GM19023 (cell line): ENCODE data around the gene RETREG2.
"Not testable (repeated sequence)": the region's sequence is repeated elsewhere in the genome, so short reads cannot be mapped to it uniquely, and the experiment has no call there.

Experiments
- ATAC-seq: cut with Tn5 transposase; IDR thresholded peaks from one replicate; pipeline ENCODE4 v1.9.1; 2021; ENCODE audit warnings: mild to moderate bottlenecking, moderate library complexity; ENCODE audit not compliant: unreplicated experiment

Gene RETREG2

DNA sequence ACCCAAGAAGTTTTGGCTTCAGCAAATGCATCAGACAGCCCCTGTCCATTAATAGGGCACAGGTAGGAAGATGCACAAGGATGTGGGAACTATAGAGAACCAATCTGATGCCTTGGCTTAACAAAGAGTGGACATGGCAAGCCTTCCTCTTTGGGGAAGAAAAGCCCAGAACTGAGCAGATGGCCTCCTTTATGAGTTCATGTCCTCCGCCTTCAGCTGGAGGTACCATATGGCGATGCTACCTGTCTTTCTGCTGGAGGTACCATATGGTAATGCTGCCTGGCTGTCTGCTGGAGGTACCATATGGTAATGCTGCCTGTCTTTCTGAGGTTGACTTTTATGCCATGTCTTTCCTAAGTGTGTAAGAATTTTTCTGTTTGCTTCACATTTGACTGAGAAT is 6.0 kb downstream of the RETREG2 start:
- no peak for ATAC-seq

DNA sequence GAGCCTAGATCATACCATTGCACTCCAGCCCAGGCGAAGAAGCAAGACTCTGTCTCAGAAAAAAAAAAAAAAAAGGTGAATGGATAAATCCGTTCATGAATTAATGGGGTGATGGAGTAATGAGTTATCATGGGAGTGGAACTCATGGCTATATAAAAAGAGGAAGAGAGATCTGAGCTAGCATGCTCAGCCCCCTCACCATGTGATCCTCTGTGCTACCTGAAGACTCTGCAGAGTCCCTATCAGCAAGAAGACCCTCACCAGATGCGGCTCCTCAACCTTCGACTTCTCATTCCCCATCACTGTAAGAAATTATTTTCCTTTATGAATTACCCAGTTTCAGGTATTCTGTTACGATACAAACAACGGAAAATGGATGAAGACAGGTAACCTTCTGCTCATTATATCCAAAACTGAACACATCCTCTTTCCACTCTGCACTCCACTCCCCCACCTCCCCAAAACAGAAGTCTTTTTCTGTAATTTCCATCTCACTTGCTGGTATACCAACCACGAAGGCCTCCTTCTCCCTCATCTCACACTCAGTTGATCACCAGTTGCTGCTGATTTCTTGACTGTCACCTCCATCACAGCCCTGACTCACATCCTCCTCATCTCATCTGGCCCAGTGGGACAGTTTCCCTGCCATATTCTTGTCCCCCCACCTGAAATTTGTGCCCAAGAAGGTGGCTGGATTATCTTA is 8.8 kb downstream of the RETREG2 start:
- no peak for ATAC-seq

- ATAC-seq, result no peak
Measured at GRCh38 chr2:219197388-219197787, 19.3 kb downstream of the RETREG2 start.

DNA sequence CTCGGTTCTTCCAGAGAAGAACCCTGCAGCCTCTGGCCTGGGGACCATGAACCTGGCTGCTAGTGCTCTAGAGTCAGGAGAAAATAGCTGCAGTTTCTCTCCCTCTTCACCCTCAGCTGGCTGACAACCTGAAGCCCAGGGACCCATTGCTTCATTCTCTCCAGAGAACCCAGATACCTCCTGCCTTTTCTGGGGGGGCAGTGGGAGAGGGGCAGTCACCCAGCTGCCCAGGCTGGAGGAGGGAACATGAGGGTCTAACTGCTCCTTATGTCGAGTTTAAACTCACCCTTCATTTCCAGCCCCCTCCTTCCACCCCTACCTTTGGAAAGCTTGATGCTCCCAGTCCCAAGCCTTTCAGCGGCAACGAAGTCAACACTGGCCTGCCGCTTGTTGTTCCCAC is 20.9 kb downstream of the RETREG2 start:
- no peak for ATAC-seq

GRCh38 chr2:219199470-219200211 is 21.6 kb downstream of the RETREG2 start:
- ATAC-seq, result no peak

DNA sequence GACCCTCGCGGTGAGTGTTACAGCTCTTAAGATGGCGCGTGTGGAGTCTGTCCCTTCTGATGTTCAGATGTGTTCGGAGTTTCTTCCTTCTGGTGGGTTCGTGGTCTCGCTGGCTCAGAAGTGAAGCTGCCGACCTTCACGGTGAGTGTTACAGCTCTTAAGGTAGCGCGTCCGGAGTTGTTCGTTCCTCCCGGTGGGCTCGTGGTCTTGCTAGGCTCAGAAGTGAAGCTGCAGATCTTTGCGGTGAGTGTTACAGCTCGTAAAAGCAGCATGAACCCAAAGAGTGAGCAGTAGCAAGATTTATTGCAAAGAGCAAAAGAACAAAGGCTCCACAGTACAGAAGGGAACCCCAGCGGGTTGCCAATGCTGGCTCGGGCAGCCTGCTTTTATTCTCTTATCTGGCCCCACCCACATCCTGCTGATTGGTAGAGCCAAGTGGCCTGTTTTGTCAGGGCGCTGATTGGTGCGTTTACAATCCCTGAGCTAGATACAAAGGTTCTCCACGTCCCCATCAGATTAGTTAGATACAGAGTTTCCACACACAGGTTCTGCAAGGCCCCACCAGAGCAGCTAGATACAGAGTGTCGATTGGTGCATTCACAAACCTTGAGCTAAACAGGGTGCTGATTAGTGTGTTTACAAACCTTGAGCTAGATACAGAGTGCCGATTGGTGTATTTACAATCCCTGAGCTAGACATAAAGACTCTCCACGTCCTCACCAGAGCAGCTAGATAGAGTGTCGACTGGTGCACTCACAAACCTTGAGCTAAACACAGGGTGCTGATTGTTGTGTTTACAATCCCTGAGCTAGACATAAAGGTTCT is 22.6 kb downstream of the RETREG2 start:
- not testable (repeated sequence) for ATAC-seq

DNA sequence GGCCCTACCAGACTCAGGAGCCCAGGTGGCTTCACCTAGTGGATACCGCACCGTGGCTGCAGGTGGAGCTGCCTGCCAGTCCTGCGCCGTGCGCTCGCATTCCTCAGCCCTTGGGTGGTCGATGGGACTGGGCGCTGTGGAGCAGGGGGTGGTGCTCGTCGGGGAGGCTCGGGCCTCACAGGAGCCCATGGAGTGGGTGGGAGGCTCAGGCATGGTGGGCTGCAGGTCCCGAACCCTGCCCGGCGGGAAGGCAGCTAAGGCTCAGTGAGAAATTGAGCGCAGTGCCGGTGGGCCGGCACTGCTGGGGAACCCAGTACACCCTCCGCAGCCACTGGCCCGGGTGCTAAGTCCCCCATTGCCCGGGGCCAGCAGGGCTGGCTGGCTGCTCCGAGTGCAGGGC is 23.3 kb downstream of the RETREG2 start:
- not testable (repeated sequence) for ATAC-seq

DNA sequence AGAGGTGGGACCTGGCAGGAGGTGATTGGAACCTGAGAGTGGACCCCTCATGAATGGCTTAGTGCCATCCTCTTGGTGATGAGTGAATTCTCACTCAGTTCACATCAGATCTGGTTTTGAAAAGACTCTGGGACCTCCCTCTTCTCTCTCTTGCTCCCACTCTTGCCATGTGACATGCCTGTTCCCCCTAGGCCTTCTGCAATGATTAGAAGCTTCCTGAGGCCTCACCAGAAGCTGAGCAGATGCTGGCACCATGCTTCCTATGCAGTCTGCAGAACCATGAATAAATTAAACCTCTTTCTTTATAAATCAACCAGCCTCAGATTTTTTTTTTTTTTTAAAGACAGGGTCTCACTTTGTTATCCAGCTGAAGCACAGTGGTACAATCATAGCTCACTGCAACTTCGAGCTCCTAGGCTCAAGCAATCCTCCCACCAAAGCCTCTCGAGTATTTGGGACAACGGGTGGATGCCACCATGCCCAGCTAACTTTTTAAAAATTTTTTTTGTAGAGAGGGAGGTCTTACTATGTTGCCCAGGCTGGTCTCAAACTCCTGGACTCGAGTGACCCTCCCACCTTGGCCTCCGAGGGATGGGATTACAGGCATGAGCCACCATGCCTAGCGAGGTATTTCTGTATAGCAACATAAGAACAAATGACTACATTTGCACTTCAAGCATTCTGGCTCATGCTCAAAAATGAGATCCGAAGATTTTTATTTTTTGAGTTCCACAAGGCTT is 26.5 kb downstream of the RETREG2 start:
- ATAC-seq, result no peak

GRCh38 chr2:219205165-219205538 is 27.1 kb downstream of the RETREG2 start:
- ATAC-seq, result no peak

GRCh38 chr2:219205981-219206327 is 27.9 kb downstream of the RETREG2 start:
- no peak for ATAC-seq

- peak; percentile 97 for ATAC-seq
Measured at GRCh38 chr2:219206328-219207133, 28.5 kb downstream of the RETREG2 start, which contains the start of gene ZFAND2B. ZFAND2B (plus strand) TSS chr2:219206782; CDS start chr2:219206988, 206 bp downstream.

DNA sequence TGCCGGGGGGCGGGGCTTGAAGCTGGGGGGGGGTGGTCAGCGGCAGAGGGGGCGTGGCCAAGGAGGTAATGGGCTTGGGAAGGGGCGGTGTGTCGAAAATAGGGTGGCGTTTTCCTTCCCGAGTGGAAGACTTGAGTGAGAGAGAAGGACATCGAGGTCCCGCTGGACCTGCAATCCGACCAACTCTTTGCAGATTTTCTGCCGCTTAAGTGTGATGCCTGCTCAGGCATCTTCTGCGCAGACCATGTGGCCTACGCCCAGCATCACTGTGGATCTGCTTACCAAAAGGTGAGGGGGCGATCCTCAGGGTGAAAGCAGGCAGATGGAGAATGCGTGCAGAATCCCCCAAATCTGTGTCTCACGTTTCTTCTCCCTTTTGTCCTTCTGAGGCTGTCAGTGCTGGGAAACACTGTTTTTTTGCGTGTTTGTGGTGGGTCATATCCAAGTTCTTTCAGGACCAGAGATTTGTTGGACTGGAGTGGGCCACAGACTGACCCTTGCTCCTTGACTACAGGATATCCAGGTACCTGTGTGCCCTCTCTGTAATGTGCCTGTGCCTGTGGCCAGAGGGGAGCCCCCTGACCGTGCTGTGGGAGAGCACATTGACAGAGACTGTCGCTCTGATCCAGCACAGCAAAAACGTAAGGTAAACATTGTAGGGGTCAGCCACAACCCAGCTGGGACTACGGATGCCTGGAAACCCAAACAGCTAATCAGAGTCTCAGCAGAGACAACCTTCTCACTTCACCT is 29.2 kb downstream of the RETREG2 start:
- ATAC-seq, result no peak

DNA sequence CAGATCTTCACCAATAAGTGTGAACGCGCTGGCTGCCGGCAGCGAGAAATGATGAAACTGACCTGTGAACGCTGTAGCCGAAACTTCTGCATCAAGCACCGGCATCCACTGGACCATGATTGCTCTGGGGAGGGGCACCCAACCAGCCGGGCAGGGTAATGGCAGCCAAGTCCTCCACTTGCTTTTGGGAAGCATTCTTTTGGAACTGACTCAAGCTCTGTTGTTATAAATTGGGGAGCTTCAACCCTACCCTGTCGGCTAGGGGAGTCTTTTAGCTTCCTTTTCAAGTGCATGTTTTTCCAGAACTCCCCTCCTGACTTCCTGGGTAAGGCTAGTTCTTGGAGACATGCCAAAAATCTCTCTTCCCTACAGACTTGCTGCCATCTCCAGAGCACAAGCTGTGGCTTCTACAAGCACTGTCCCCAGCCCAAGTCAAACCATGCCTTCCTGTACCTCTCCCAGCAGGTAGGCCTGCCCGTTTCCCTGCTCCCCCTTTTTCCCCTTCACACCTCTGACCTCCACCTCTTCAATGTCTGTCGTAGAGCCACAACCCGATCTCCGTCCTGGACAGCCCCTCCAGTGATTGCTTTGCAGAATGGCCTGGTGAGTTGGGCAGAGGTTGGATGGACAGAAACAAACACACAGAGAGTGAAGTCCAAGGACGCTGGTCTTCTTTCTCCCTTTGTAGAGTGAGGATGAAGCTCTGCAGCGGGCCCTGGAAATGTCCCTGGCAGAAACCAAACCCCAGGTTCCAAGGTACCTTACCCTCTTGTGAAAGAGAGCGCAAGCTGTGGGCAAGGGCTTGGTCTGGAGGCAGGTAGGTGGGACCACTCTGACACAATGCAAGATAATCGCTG is 30.0 kb downstream of the RETREG2 start:
- ATAC-seq, result no peak

DNA sequence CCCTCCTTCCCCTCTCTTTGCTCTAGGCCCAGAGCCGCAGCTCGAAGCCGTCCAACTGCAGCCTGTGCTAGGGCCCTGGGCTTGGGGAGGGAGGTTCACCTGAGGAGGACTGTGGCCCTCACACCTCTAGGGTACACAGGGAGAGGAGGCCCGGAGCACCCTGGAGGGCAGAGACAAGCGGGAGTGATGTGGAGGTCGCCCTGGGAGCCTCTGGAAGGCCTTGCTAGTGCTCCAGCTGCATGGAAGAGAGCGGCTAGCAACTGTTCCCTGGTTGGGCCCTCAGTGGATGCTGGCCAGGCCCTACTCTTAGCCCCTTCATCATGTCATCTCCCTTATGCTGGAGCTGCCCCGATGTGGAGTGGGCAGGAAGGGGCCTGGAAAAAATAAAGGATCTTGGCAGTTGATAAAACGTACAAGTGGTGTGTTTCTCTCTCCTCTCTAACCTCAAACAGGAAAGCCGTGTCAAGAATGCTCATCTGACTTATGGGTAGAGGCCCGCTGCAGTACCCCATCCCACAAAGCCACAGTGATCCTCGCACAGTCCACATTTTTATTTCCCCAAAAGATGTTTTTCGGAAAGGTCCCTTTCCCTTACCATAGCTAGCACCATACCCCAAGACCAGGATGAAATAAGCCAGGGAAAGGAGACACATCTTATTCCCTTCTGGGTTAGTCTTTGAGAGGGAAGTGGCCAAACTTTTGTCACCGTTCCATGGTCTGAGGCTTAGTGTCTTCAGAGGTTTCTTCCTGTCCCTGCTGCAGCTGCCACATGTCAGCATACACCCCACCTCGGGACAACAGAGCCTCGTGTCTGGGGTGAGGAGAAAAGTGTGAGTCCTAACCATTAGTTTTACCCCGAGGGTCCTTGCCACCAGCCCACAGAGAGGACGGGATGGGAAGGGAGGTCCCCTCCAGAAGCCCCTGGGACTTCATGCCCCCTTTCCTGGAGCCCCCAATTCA is 31.4 kb downstream of the RETREG2 start:
- no peak for ATAC-seq

GRCh38 chr2:219210196-219210885 is 32.3 kb downstream of the RETREG2 start:
- ATAC-seq, result no peak

DNA sequence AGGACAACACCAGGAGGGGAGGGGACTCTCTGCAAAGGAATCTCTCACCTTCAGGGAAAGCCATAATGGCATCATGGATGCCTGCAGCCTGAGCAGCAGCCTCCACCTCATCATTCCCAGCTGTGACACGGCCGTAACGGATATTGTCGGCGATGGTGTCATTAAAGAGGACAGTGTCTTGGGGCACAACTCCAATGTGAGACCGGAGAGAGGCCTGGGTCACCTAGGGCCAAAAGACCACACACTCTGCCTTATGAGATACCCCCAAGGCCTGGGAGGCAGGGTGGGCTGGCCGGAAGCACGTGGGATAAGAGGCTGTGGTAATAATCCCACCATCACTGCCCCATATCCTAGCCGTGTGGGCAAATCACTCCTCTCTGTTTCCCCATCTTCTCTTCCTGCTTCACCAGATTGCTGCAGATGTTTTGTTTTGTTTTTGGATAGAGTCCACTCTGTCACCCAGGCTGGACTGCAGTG is 32.8 kb downstream of the RETREG2 start:
- no peak for ATAC-seq

GRCh38 chr2:219213026-219213415 is 34.9 kb downstream of the RETREG2 start:
- ATAC-seq, result no peak
